ENCODE results near the gene CLDN9.

DNA sequence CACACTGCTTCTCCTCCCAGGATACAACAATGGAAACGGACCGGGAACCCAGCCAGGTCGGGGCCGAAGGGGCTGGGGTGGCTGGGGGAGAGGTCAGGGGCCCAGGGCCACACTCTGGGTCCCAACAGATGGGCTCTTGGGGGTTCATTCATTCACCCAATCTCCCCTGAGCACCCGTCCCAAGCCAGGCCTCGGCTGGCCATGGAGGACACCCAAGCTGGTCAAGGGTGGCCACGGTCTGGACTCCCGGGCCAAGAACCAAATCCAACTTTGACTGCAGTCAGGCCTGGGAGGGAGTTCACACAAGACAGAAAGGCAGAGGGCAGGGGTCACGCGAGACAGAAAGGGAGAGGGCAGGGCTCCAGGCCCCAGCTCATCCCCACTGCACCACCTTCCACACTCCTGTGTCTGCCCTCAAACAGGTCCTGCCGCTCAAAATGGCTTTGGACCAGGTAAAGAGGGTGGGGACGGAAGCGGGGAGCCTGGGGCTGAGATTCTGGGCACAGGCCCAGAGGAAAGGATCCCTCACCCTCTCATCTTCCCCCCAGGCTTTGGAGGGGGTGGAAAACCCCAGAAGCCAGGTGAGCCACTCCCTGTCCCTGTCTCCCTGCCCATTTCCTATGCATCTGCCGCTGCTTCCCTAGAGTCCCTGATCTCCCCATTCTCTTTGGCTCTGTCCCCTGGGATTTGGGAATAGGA, 20.2 kb upstream of the CLDN9 start:
- TF ChIP-seq EZH2 (IDR thresholded peaks at IDR 0.05; ENCODE audit: borderline replicate concordance, insufficient read depth, low read depth, low read length, poor library complexity, severe bottlenecking): no peak
- TF ChIP-seq, protein P1, sequence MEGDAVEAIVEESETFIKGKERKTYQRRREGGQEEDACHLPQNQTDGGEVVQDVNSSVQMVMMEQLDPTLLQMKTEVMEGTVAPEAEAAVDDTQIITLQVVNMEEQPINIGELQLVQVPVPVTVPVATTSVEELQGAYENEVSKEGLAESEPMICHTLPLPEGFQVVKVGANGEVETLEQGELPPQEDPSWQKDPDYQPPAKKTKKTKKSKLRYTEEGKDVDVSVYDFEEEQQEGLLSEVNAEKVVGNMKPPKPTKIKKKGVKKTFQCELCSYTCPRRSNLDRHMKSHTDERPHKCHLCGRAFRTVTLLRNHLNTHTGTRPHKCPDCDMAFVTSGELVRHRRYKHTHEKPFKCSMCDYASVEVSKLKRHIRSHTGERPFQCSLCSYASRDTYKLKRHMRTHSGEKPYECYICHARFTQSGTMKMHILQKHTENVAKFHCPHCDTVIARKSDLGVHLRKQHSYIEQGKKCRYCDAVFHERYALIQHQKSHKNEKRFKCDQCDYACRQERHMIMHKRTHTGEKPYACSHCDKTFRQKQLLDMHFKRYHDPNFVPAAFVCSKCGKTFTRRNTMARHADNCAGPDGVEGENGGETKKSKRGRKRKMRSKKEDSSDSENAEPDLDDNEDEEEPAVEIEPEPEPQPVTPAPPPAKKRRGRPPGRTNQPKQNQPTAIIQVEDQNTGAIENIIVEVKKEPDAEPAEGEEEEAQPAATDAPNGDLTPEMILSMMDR (IDR thresholded peaks at IDR 0.05): no peak
